GM12872 (cell line): ENCODE results near the gene FANCC.

ENCODE experiments used
- CTCF ChIP-seq: IDR thresholded peaks from 3 replicates; pipeline ENCODE4 v1.5.1; 2011; ENCODE audit warnings: low read depth, mild to moderate bottlenecking, low read length, moderate library complexity; ENCODE audit not compliant: insufficient read depth

The FANCC gene

GRCh38 chr9:95317119-95317892 lies at the start of gene FANCC:
Gene FANCC, minus strand, starts transcription at chr9:95317709. Its CDS starts 68,418 bp downstream, at chr9:95249291.
- TF ChIP-seq CTCF = no peak

- TF ChIP-seq CTCF = no peak
These were observed 49.3 kb upstream of the FANCC start for GRCh38 chr9:95366731-95367325.

GRCh38 chr9:95365766-95366165 lies 48.3 kb upstream of the FANCC start:
- TF ChIP-seq CTCF = no peak

- no peak for TF ChIP-seq CTCF
These were observed 45.7 kb upstream of the FANCC start for GRCh38 chr9:95363051-95363841.

- no peak for TF ChIP-seq CTCF
These were observed 43.4 kb upstream of the FANCC start for GRCh38 chr9:95360866-95361265.

GRCh38 chr9:95357316-95357715 lies 39.8 kb upstream of the FANCC start:
- TF ChIP-seq CTCF = no peak

GRCh38 chr9:95355500-95355899 lies 38.0 kb upstream of the FANCC start:
- TF ChIP-seq CTCF = no peak
